GM18907 (cell line): ENCODE measurements around the gene MYH4.

Source experiments
- ATAC-seq: cut with Tn5 transposase; IDR thresholded peaks from one replicate; pipeline ENCODE4 v1.9.1; 2021; ENCODE audit warnings: mild to moderate bottlenecking, moderate library complexity; ENCODE audit not compliant: unreplicated experiment

The MYH4 gene

GRCh38 chr17:10421900-10422542 lies 47.3 kb downstream of the MYH4 start, which contains the start of gene MYH8:
TSS of gene MYH8 (minus strand) at chr17:10421950. CDS start at chr17:10420227, 1,723 bp downstream.
- ATAC-seq = no peak

DNA sequence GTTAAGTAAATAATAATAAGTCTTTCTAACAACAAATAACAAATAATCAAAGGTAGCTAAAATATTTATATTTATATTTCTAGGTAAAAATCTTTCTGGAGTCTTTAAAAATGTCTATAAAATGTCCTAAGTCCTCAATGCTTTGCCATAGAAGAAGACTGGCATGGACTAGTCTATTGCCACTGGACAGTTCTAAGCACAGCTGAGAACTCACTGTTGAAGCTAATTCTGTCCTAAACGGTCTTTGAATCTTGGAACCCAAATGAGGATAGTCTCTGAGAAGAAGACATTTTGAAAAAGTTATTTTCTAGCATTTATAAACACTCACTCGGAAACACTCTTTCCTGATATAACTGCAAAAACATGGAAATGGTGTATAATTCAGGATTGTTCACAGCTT lies 48.1 kb downstream of the MYH4 start:
- ATAC-seq = no peak

- no peak for ATAC-seq
These were observed 48.5 kb downstream of the MYH4 start for GRCh38 chr17:10420811-10421210.

- ATAC-seq = no peak
These were observed 51.9 kb downstream of the MYH4 start for GRCh38 chr17:10417431-10417830.

- no peak for ATAC-seq
These were observed 54.2 kb downstream of the MYH4 start for GRCh38 chr17:10415161-10415560.

- ATAC-seq = no peak
These were observed 65.8 kb downstream of the MYH4 start for GRCh38 chr17:10403589-10403988.

DNA sequence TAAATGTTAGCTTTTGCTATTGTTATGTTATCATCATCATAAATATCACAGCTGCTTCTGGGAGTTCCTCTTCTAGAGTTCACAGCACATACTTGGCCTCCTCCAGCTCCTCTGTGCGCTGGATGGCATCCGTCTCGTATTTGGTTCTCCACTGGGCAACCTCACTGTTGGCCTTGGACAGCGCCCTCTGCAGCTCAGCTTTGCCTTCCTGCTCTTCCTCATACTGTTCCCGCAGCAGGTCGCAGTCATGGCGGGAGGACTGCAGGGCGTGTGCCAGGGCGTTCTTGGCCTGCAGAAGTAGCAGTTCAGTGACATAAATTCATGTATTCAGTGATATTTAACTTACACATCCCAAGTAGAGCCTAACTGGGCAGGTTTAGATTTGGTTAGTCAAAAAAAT lies 71.0 kb downstream of the MYH4 start:
- ATAC-seq = no peak

- no peak for ATAC-seq
These were observed 72.7 kb downstream of the MYH4 start for GRCh38 chr17:10396524-10397163.

DNA sequence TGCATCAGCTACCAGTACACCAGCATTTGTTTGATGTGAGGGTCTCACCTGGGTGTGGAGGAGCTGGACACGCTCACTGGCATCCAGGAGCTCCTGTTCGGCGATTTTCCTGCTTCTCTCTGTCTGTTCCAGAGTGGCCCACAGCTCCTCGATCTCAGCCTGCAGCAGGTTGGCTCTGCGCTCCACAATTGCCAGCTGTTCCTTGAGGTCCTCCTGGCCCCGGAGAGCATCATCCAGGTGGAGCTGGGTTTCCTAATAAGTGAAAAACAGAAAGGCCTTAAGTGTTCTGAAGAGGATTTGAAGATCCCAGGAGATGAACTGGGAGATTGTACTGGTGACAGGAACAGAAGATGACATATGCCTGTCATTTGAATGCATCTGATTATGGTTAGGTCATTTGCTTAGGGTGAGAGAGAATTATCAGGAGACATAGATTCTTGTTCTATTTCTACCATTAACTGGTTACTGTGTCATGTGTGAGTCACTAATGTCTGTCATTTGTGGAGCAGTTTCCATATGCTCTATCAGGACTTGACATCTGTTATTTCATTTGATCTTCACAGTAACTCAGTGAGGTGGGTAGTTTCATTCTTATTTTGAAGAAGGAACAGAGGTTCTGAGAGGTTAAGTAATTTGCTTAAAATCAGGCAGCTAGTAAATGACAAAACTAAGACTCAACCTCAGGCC lies 75.0 kb downstream of the MYH4 start:
- no peak for ATAC-seq
